GM12891 (cell line): ENCODE results near the gene SCRN3.
"Not testable (repeated sequence)": the region's sequence is repeated elsewhere in the genome, so short reads cannot be mapped to it uniquely, and the experiment has no call there.

Source experiments
- POLR2A ChIP-seq: IDR thresholded peaks from 2 replicates; pipeline ENCODE4 v1.6.1; 2011; ENCODE audit warnings: low read depth, low read length, control low read depth
- POLR2AphosphoS5 ChIP-seq: IDR thresholded peaks from 2 replicates; pipeline ENCODE4 v1.6.1; 2011; ENCODE audit warnings: low read depth, low read length, control low read depth

DNA sequence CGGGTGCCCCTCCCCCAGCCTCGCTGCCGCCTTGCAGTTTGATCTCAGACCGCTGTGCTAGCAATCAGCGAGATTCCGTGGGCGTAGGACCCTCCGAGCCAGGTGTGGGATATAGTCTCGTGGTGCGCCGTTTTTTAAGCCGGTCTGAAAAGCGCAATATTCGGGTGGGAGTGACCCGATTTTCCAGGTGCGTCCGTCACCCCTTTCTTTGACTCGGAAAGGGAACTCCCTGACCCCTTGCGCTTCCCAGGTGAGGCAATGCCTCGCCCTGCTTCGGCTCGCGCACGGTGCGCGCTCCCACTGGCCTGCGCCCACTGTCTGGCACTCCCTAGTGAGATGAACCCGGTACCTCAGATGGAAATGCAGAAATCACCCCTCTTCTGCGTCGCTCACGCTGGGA, 14.5 kb downstream of the SCRN3 start:
- TF ChIP-seq POLR2A, POLR2AphosphoS5: not testable (repeated sequence)
